Endothelial cell of umbilical vein (primary cell): Measurements from ENCODE around the gene FAM13C. TPM values are rescaled to one million over a fixed set of nuclear protein-coding genes. Genes with fewer than 3 reads are reported as not detected.

Experiments
- BruUV-seq: library from RNA; stranded (reverse); fragments of 400-500 nt; replicated peaks from 2 replicates; lab custom pipeline; 2021; lab: Mats Ljungman, UMichigan
- CTCF ChIA-PET: fragments of 300-600, 350-600 bp; sonication (Branson Sonifier 250); formaldehyde crosslinking; loops from one replicate; lab custom pipeline; 2021; ENCODE audit warnings: antibody characterized with exemption, inconsistent platforms; lab: Charles Lee
- POLR2A ChIA-PET: fragments of 300-600, 350-600 bp; sonication (Branson Sonifier 250); formaldehyde crosslinking; loops from one replicate; lab custom pipeline; 2021; ENCODE audit warnings: antibody characterized with exemption, inconsistent platforms; lab: Charles Lee
- DNase-seq: peaks from one replicate; pipeline ENCODE4 v3.0.0-alpha.2; 2011; ENCODE audit warnings: low read depth, low spot score
- FAIRE-seq: peaks from 2 replicates; lab custom pipeline; 2011; peaks lifted over from hg19 to GRCh38; lab: Jason Lieb, UNC
- H2AFZ ChIP-seq: 2 replicates; pipeline ENCODE4 v1.6.0; 2012; ENCODE audit warnings: low read depth, low read length, control low read depth, inconsistent platforms
- H3K27ac ChIP-seq: 2 replicates; pipeline ENCODE4 v1.5.1; 2011; ENCODE audit warnings: low read depth, mild to moderate bottlenecking, control low read depth, low read length, moderate library complexity; ENCODE audit not compliant: insufficient read depth
- H3K27me3 ChIP-seq, 2 experiments: 2 replicates each; pipeline versions ENCODE4 v1.6.0 to v1.6.1; 2011; ENCODE audit warnings: low read length in 2 of 2, mixed read lengths in 1 of 2; ENCODE audit not compliant: control insufficient read depth in 2 of 2, insufficient read depth in 2 of 2
- H3K36me3 ChIP-seq, 2 experiments: 2 replicates in 1 of 2; 3 replicates in 1 of 2; pipeline ENCODE4 v1.5.1; 2011; ENCODE audit warnings: low read length in 2 of 2, mild to moderate bottlenecking in 1 of 2, moderate library complexity in 1 of 2; ENCODE audit not compliant: control insufficient read depth in 2 of 2, insufficient read depth in 2 of 2; ENCODE audit errors: extremely low read depth in 1 of 2
- H3K4me1 ChIP-seq: 3 replicates; pipeline ENCODE4 v1.5.1; 2011; ENCODE audit warnings: mild to moderate bottlenecking, low read length; ENCODE audit not compliant: control insufficient read depth, insufficient read depth; ENCODE audit errors: extremely low read depth
- H3K4me2 ChIP-seq: 2 replicates; pipeline ENCODE4 v1.6.1; 2011; ENCODE audit warnings: low read length, control low read depth, mixed read lengths; ENCODE audit not compliant: insufficient read depth
- H3K4me3 ChIP-seq, 3 experiments: fragments of 200-600 bp in 1 of 3; sonication (generic), shearing (Covaris generic) in 1 of 3; replicated peaks in 1 of 3; 2 replicates each; pipeline ENCODE4 v1.5.1; 2011 to 2016; ENCODE audit warnings: control low read depth in 3 of 3, low read length in 3 of 3, mild to moderate bottlenecking in 2 of 3, inconsistent platforms in 1 of 3, low read depth in 1 of 3, moderate library complexity in 1 of 3; ENCODE audit not compliant: insufficient read depth in 1 of 3
- H3K79me2 ChIP-seq: 2 replicates; pipeline ENCODE4 v1.6.0; 2012; ENCODE audit warnings: low read length, inconsistent platforms; ENCODE audit not compliant: control insufficient read depth, insufficient read depth
- H3K9ac ChIP-seq: replicated peaks from 2 replicates; pipeline ENCODE3; 2011; ENCODE audit warnings: low read length, control low read depth; ENCODE audit not compliant: insufficient read depth; ENCODE audit errors: extremely low read depth
- H3K9me1 ChIP-seq: replicated peaks from 3 replicates; pipeline ENCODE4 v1.6.0; 2011; ENCODE audit warnings: mild to moderate bottlenecking, low read length; ENCODE audit not compliant: control insufficient read depth, insufficient read depth; ENCODE audit errors: extremely low read depth
- H3K9me3 ChIP-seq: replicated peaks from 2 replicates; pipeline ENCODE4 v1.5.1; 2012; ENCODE audit warnings: low read length, inconsistent platforms; ENCODE audit not compliant: control insufficient read depth, insufficient read depth
- H4K20me1 ChIP-seq: replicated peaks from 2 replicates; pipeline ENCODE3; 2011; ENCODE audit warnings: mild to moderate bottlenecking, low read length; ENCODE audit not compliant: control insufficient read depth, insufficient read depth; ENCODE audit errors: extremely low read depth
- EZH2 ChIP-seq: IDR thresholded peaks from 2 replicates; pipeline ENCODE4 v1.6.1; 2012; ENCODE audit warnings: borderline replicate concordance, low read depth, mild to moderate bottlenecking, moderate library complexity, low read length, inconsistent platforms; ENCODE audit not compliant: severe bottlenecking
- FOS ChIP-seq: IDR thresholded peaks from 2 replicates; pipeline ENCODE4 v1.6.1; 2011; ENCODE audit warnings: mild to moderate bottlenecking, low read length, moderate library complexity, borderline replicate concordance; ENCODE audit not compliant: insufficient read depth
- GATA2 ChIP-seq: IDR thresholded peaks from 2 replicates; pipeline ENCODE4 v1.7.0; 2011; ENCODE audit warnings: low read depth, mild to moderate bottlenecking, moderate library complexity, mixed read lengths, low read length; ENCODE audit not compliant: insufficient read length, insufficient read depth
- JUN ChIP-seq: IDR thresholded peaks from 2 replicates; pipeline ENCODE4 v1.6.1; 2011; ENCODE audit warnings: borderline replicate concordance, low read depth; ENCODE audit not compliant: insufficient read length, insufficient read depth
- MYC ChIP-seq: IDR thresholded peaks from one replicate; pipeline ENCODE4 v1.6.1; 2011; ENCODE audit warnings: mild to moderate bottlenecking, low read depth, low read length
- POLR2A ChIP-seq: IDR thresholded peaks from 2 replicates; pipeline ENCODE4 v1.6.1; 2012; ENCODE audit warnings: low read depth, mild to moderate bottlenecking, control low read depth, low read length
- POLR2AphosphoS5 ChIP-seq: IDR thresholded peaks from 2 replicates; pipeline ENCODE4 v1.6.1; 2012; ENCODE audit warnings: low read depth, mild to moderate bottlenecking, control low read depth, low read length, moderate library complexity; ENCODE audit not compliant: insufficient read depth
- dilution Hi-C: fragments of 300-500 bp; cut with MboI; formaldehyde crosslinking; loops from one replicate; pipeline ENCODE4 v1.15.0; 2019; ENCODE audit warnings: low sequenced_read_pairs; ENCODE audit not compliant: extremely low pct_ligation_motif_present
- intact Hi-C: fragments of 100-400 bp; cut with micrococcal nuclease; formaldehyde crosslinking; loops from one replicate; pipeline ENCODE4 v1.10.0; 2022
- polyA plus RNA-seq, 4 experiments: library from polyadenylated mRNA; depleted of rRNA in 3 of 4; stranded (reverse) in 3 of 4; unstranded in 1 of 4; fragments of >200 nt; gene quantifications; 2 replicates each; pipeline versions ENCODE4 v1.2.1 to v1.2.3, GENCODE V29; 2011 to 2012; ENCODE audit warnings: missing spikeins in 1 of 4
- total RNA-seq: library from RNA; stranded (reverse); gene quantifications from 2 replicates; pipeline ENCODE4 v1.2.3, GENCODE V29; 2021
- TF ChIP-seq, protein P1 (sequence below): IDR thresholded peaks from 2 replicates; pipeline ENCODE4 v1.6.1; 2011; ENCODE audit not compliant: insufficient read depth, insufficient read length
- TF ChIP-seq, protein P2 (sequence below), 2 donors: IDR thresholded peaks; 1 replicate in 1 of 2; 2 replicates in 1 of 2; pipeline ENCODE4 v1.5.1; 2011; ENCODE audit warnings: low read length in 2 of 2, mild to moderate bottlenecking in 2 of 2, moderate library complexity in 2 of 2, control low read depth in 1 of 2, inconsistent platforms in 1 of 2, low read depth in 1 of 2; ENCODE audit not compliant: insufficient read depth in 1 of 2; ENCODE audit errors: extremely low read depth in 1 of 2

The FAM13C gene
- total and polyA plus RNA-seq, 2 donors (not counting 3 experiments of a cell fraction or from before 2014, with no cell fraction given) = 0.03 TPM; not detected in 1

DNA sequence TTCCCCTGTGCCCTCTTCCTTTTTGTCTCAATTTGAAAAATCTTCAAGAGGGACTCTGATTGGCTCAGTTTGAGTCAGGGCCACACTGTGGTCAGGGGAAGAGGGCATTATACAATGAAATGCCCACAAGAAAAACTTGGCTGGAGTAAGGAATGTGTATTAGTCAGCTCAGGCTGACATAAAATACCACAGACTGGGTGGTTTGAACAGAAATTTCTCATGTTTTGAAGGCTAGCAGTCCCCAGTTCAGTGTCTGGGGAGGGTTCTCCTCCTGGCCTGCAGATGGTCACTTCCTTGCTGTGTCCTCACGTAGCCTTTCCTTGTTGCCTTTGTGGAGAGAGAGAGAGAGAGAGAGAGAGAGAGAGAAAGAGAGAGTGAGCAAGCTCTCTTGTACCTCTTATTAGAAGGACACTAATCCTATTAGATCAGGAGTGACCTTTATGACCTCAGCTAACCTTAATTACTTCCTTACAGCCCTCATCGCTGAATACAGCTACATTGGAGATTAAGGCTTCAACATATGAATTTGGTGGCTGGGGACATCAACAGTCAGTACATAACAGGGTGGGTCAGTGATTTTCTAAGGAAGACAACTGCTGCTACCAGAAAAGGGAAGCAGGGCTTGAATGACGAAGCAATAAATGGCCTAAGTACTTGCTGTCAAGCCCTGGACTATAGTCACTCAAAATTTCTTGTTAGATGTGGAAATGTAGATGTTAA is 25.8 kb upstream of the FAM13C start:
- ChIA-PET CTCF (no interaction called here), POLR2A (no interaction called here)
- Histone ChIP-seq H3K27me3 (no peaks in the 10 kb centered on the region), H3K4me3 (no peak overlapping the region), H3K9ac (no peak overlapping the region), H3K9me1 (no peaks in the 10 kb centered on the region), H3K79me2 (no peaks in the 10 kb centered on the region), H4K20me1 (no peaks in the 10 kb centered on the region), H2AFZ (no peak overlapping the region), H3K36me3 (no peaks in the 10 kb centered on the region), H3K27ac (no peak overlapping the region), H3K4me2 (no peak overlapping the region), H3K9me3 (no peaks in the 10 kb centered on the region), H3K4me1 (no peaks in the 10 kb centered on the region)
- no peak for TF ChIP-seq EZH2
- TF ChIP-seq POLR2A = no peak
- no peak for TF ChIP-seq MYC
- TF ChIP-seq, protein P1, sequence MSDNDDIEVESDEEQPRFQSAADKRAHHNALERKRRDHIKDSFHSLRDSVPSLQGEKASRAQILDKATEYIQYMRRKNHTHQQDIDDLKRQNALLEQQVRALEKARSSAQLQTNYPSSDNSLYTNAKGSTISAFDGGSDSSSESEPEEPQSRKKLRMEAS = no peak
- TF ChIP-seq, protein P2, sequence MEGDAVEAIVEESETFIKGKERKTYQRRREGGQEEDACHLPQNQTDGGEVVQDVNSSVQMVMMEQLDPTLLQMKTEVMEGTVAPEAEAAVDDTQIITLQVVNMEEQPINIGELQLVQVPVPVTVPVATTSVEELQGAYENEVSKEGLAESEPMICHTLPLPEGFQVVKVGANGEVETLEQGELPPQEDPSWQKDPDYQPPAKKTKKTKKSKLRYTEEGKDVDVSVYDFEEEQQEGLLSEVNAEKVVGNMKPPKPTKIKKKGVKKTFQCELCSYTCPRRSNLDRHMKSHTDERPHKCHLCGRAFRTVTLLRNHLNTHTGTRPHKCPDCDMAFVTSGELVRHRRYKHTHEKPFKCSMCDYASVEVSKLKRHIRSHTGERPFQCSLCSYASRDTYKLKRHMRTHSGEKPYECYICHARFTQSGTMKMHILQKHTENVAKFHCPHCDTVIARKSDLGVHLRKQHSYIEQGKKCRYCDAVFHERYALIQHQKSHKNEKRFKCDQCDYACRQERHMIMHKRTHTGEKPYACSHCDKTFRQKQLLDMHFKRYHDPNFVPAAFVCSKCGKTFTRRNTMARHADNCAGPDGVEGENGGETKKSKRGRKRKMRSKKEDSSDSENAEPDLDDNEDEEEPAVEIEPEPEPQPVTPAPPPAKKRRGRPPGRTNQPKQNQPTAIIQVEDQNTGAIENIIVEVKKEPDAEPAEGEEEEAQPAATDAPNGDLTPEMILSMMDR (IDR thresholded peaks at IDR 0.05; ENCODE audit: extremely low read depth in 1 of 2, insufficient read depth in 1 of 2, low read depth in 1 of 2, low read length in 2 of 2) = no peak
- TF ChIP-seq FOS = no peak
- TF ChIP-seq JUN = no peak
- no peak for TF ChIP-seq GATA2
- TF ChIP-seq POLR2AphosphoS5 = no peak
- DNase-seq (no peak), FAIRE-seq (no peak)
- no TSS peak for BruUV-seq
- intact Hi-C loops = no loop called here
- dilution Hi-C loops = no loop called here
